Prostate gland (tissue), 2 donors: ENCODE data around the gene C1orf21. TPM values are rescaled to one million over a fixed set of nuclear protein-coding genes. Genes with fewer than 3 reads are reported as not detected.

ENCODE experiments used
- DNase-seq: peaks from one replicate; pipeline ENCODE4 v3.0.0-alpha.2; 2019; ENCODE audit warnings: low spot score
- H3K27ac ChIP-seq, 2 donors: fragments of 200-600 bp; sonication (generic); 2 replicates each; pipeline ENCODE4 v1.5.1; 2017 to 2019
- H3K27me3 ChIP-seq: fragments of 200-600 bp; sonication (generic); replicated peaks from 2 replicates; pipeline ENCODE4 v1.5.1; 2019; ENCODE audit not compliant: insufficient read depth
- H3K36me3 ChIP-seq, 2 donors: fragments of 200-600 bp; sonication (generic); 1 replicate in 1 of 2; 2 replicates in 1 of 2; pipeline versions ENCODE4 v1.5.1 to v1.8.1; 2017 to 2019
- H3K4me1 ChIP-seq: fragments of 200-600 bp; sonication (generic); replicated peaks from 2 replicates; pipeline ENCODE4 v1.5.1; 2019
- H3K4me3 ChIP-seq, 2 donors: fragments of 200-600 bp; sonication (generic); 2 replicates each; pipeline ENCODE4 v1.5.1; 2017 to 2019
- H3K9me3 ChIP-seq: fragments of 200-600 bp; sonication (generic); 2 replicates; pipeline ENCODE4 v1.5.1; 2017
- POLR2A ChIP-seq: fragments of 450-650 bp; IDR thresholded peaks from one replicate; pipeline ENCODE4 v1.6.1; 2016; ENCODE audit warnings: antibody characterized with exemption, mild to moderate bottlenecking
- POLR2AphosphoS5 ChIP-seq: sonication (generic); formaldehyde crosslinking; IDR thresholded peaks from one replicate; pipeline ENCODE4 v1.6.1; 2017; ENCODE audit warnings: antibody characterized with exemption
- WGBS: methylation state at CpG from one replicate; pipeline ENCODE4 v1.1.5; 2018; 5-methylcytosine and 5-hydroxymethylcytosine counted together
- intact Hi-C: fragments of 100-400 bp; cut with DNase I; formaldehyde crosslinking; loops from one replicate; pipeline ENCODE4 v1.14.2; 2022
- total RNA-seq, 2 donors: library from RNA; depleted of rRNA; stranded (reverse); fragments of >200 nt; gene quantifications; one replicate each; pipeline ENCODE4 v1.1.0, GENCODE V29; 2016
- TF ChIP-seq, protein P1 (sequence below), 4 experiments: fragments of 200-600 bp in 2 of 4; fragments of 450-650 bp in 2 of 4; sonication (generic) in 2 of 4; IDR thresholded peaks; 1 replicate in 3 of 4; 2 replicates in 1 of 4; pipeline ENCODE4 v1.5.1; 2016 to 2019; ENCODE audit warnings: antibody characterized with exemption in 4 of 4, mild to moderate bottlenecking in 2 of 4, moderate library complexity in 2 of 4

Gene C1orf21
- total RNA-seq, 2 donors from 2014 or later: 28.8 to 79.3 TPM

DNA sequence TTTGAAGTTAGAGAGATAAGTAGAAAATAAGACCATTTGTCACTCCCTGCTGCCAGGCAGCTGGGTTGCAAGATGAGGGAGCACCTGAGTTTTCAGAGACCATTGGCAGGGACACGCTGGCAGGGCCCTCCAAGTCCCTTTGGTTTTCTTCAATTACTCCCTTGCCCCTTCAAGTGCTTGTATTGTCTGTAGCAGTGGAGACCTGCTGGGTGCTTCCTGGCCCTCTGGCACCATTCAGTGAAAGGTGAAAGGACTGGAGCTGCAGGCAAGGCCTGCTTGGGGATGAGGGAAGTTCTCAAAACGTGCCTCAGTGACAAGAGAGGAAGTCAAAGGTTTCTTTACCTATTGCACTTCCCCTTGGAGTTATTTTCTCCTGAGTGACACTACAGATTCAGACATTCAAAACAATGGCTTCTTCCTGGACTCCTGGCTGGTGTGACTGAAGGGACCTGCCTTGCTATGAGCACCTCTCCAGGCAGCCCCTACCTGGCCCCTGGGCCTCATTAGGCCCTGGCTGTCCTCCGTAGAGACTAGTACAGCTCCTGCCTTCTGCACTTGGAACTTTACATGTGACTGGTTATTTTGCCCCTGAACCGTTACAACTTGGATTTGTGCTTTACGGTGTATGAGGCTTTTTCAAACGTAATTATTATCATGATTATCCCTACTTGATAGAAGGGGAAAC, 100.1 kb downstream of the C1orf21 start:
- Histone ChIP-seq H3K9me3 (no peaks in the 10 kb centered on the region), H3K4me3 (no peak overlapping the region), H3K4me1 (peaks cover 4% of the 10 kb centered on the region), H3K36me3 (no peaks in the 10 kb centered on the region), H3K27ac (peak overlapping the region; percentile 6 to 49), H3K27me3 (no peaks in the 10 kb centered on the region)
- intact Hi-C loops: no loop called here
- WGBS: 79% methylated on average over 6 of the region's 6 CpGs
- TF ChIP-seq POLR2AphosphoS5 (no peak), POLR2A (no peak)
- TF ChIP-seq, protein P1, sequence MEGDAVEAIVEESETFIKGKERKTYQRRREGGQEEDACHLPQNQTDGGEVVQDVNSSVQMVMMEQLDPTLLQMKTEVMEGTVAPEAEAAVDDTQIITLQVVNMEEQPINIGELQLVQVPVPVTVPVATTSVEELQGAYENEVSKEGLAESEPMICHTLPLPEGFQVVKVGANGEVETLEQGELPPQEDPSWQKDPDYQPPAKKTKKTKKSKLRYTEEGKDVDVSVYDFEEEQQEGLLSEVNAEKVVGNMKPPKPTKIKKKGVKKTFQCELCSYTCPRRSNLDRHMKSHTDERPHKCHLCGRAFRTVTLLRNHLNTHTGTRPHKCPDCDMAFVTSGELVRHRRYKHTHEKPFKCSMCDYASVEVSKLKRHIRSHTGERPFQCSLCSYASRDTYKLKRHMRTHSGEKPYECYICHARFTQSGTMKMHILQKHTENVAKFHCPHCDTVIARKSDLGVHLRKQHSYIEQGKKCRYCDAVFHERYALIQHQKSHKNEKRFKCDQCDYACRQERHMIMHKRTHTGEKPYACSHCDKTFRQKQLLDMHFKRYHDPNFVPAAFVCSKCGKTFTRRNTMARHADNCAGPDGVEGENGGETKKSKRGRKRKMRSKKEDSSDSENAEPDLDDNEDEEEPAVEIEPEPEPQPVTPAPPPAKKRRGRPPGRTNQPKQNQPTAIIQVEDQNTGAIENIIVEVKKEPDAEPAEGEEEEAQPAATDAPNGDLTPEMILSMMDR (IDR thresholded peaks at IDR 0.05): no peak
- DNase-seq: no peak

DNA sequence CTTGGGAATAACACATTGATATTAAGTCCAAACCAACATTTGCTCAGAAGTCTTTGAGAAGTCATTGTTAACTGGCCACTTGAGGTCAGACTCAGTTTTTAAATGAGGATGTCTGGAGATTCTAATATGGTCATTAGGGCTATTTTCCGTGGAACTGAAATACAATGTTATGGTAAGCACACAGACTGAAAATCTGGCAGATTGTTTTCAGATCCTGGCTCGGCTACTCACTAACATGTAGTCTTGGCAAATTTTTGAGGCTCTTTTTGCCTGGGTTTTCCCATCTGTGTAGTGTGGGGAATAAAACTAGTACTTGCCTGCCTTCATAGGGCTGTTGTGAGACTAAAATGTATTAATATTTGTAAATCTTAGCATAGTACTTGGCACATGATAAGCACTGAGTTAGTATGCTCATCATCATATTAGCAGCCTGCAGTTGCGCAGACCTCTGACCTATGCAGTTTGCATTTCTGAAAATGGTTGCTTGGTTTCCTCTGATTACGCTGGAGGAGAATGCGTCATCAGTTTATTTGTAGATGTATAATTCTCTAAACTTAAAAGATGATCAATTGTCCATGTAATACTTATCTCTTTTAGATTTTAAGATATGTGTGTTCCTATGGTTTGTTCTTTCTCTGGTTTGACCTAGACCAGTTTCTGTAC, 100.8 kb downstream of the C1orf21 start:
- intact Hi-C loops: no loop called here
- H3K27ac ChIP-seq: peak overlapping the region in 1 of 2 donors; percentile 6

DNA sequence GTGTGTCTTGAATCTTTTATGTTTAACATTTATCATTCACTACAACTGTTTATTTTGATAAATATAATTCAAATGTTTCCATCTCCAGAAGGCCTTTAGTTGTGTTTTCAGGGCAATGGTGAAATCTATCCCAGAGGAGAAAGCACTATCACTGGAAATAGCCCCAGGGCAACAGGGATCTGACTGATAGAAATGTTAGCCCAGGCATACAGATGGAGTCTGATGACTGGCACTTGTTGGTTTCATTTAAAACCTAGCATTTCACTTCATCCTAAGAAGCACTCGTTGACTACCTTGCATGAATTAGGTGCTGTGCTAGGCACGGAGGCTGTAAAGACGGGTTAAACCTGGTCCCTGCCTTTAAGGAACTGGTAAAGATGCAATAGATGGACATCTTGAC, 103.1 kb downstream of the C1orf21 start:
- intact Hi-C loops: loop anchor here (5.0 kb wide), 1 partner anchor 132 kb away; no protein-coding TSS in a partner anchor
- TF ChIP-seq POLR2A (no peak), POLR2AphosphoS5 (no peak)
- TF ChIP-seq, protein P1 (IDR thresholded peaks at IDR 0.05): no peak
- peaks cover 5% of the 10 kb centered on the region for H3K4me1 ChIP-seq
- no peaks in the 10 kb centered on the region for H3K36me3 ChIP-seq
- H3K27me3 ChIP-seq: no peaks in the 10 kb centered on the region
- no peaks in the 10 kb centered on the region for H3K9me3 ChIP-seq
- no peak overlapping the region for H3K4me3 ChIP-seq
- H3K27ac ChIP-seq: no peak overlapping the region
- no peak for DNase-seq
- 96% methylated on average over 3 of the region's 3 CpGs for WGBS

More for the DNA sequence above, 100.8 kb downstream of the C1orf21 start:
- H3K9me3 ChIP-seq: no peaks in the 10 kb centered on the region
- WGBS: 82% methylated on average over 5 of the region's 5 CpGs
- H3K36me3 ChIP-seq: no peaks in the 10 kb centered on the region
- no peak for TF ChIP-seq POLR2AphosphoS5
- peaks cover 2% of the 10 kb centered on the region for H3K4me1 ChIP-seq
- H3K4me3 ChIP-seq: no peak overlapping the region
- no peaks in the 10 kb centered on the region for H3K27me3 ChIP-seq
- no peak for DNase-seq

DNA sequence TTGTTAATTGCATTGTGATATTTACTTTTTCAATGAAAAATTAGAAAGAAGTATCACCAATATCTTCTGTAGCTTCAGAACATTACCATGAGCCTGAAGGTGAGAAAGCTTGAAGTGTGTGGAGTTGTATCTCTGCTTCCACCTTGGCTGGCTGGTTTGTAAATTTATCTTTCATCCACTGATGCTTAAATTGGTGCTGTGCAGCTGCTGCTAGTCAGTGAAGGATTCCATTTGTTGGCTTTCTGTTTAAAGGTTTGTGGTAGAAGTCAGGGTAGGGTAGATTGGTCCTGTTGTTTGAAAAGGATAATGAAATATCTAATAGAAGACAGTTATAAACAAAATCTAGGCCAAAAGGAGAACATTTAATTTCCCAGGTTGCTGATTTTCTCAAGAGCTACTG, 105.7 kb downstream of the C1orf21 start:
- no peaks in the 10 kb centered on the region for H3K9me3 ChIP-seq
- TF ChIP-seq POLR2A (no peak), POLR2AphosphoS5 (no peak)
- TF ChIP-seq, protein P1 (IDR thresholded peaks at IDR 0.05): no peak
- H3K27ac ChIP-seq: no peak overlapping the region
- H3K36me3 ChIP-seq: no peaks in the 10 kb centered on the region
- no peaks in the 10 kb centered on the region for H3K27me3 ChIP-seq
- intact Hi-C loops: loop anchor here (5.0 kb wide), 1 partner anchor 130 kb away; no protein-coding TSS in a partner anchor
- H3K4me3 ChIP-seq: no peak overlapping the region
- DNase-seq: no peak
- H3K4me1 ChIP-seq: peaks cover 5% of the 10 kb centered on the region

DNA sequence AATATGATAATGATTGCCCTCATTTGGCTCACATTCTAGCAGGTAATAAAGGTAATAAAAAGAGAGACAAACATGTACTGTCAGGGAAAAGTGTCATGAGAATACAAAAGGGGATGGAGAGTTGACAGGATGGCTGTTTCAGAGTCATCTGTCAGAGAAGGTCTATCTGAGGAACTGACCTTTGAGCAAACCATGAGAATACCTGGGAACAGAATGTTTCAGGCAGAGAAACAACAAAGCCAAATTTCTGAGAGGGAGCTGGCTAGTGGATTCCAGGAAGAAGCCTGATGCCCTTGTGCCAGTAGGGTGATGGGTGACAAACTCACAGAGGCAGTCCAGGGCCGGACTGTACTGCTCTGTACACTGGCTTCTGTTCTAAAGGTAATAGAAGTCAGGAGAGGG, 107.2 kb downstream of the C1orf21 start:
- WGBS: 53% methylated on average over 1 of the region's 1 CpG
- intact Hi-C loops: loop anchor here (5.0 kb wide), 1 partner anchor 128 kb away; no protein-coding TSS in a partner anchor
- Histone ChIP-seq H3K4me3 (no peak overlapping the region), H3K27ac (peak overlapping the region; percentile 26 to 31), H3K9me3 (no peaks in the 10 kb centered on the region), H3K27me3 (no peaks in the 10 kb centered on the region), H3K36me3 (no peaks in the 10 kb centered on the region), H3K4me1 (peaks cover 5% of the 10 kb centered on the region)
- TF ChIP-seq POLR2AphosphoS5 (peak; percentile 53), POLR2A (no peak)
- TF ChIP-seq, protein P1 (IDR thresholded peaks at IDR 0.05): no peak
- DNase-seq: no peak
